K562 (cell line): ENCODE measurements around the gene TCF23. TPM values are rescaled to one million over a fixed set of nuclear protein-coding genes. Genes with fewer than 3 reads are reported as not detected.

ENCODE experiments used
- ATAC-seq: fragments of 200-7000 bp; cut with Tn5 transposase; 3 replicates; pipeline ENCODE4 v1.9.1; 2020; ENCODE audit warnings: moderate library complexity
- BruUV-seq: library from RNA; stranded (reverse); fragments of 400-500 nt; replicated peaks from 2 replicates; lab custom pipeline; 2021; lab: Mats Ljungman, UMichigan
- CTCF ChIA-PET: fragments of 300-600 bp; formaldehyde crosslinking; extraction: SDS; loops from one replicate; lab custom pipeline; 2021; ENCODE audit warnings: low intra/inter-chr PET ratio; lab: Yijun Ruan, JAX
- POLR2A ChIA-PET: fragments of 300-600, 350-650 bp; sonication (Branson Sonifier 250); formaldehyde crosslinking; extraction: SDS; loops from one replicate; lab custom pipeline; 2021; ENCODE audit warnings: antibody characterized with exemption, inconsistent platforms; lab: Yijun Ruan, JAX
- DNase-seq, 4 experiments: peaks; one replicate each; pipeline versions ENCODE4 v3.0.0 to v3.0.0-alpha.2; 2011 to 2018; ENCODE audit warnings: low spot score in 3 of 4, mixed read lengths in 3 of 4; ENCODE audit errors: extremely low read depth in 1 of 4
- FAIRE-seq: peaks from 2 replicates; lab custom pipeline; 2011; peaks lifted over from hg19 to GRCh38; lab: Jason Lieb, UNC
- H2AFZ ChIP-seq: 2 replicates; pipeline ENCODE4 v1.6.0; 2011; ENCODE audit warnings: low read depth, low read length, control low read depth, inconsistent platforms
- H3K27ac ChIP-seq: fragments of 200-600 bp; 3 replicates; pipeline ENCODE4 v1.8.0; 2011; ENCODE audit warnings: low read depth, mild to moderate bottlenecking, control low read depth, inconsistent platforms, low read length, moderate library complexity, mixed read lengths; ENCODE audit errors: extremely low read depth
- H3K27me3 ChIP-seq, 2 experiments: fragments of 300-600 bp in 1 of 2; 2 replicates in 1 of 2; 3 replicates in 1 of 2; pipeline versions ENCODE4 v1.6.0 to v1.8.0; 2011; ENCODE audit warnings: inconsistent platforms in 2 of 2, low read length in 2 of 2, mild to moderate bottlenecking in 1 of 2, mixed read lengths in 1 of 2, moderate library complexity in 1 of 2; ENCODE audit not compliant: control insufficient read depth in 2 of 2, insufficient read depth in 2 of 2
- H3K36me3 ChIP-seq: fragments of 300-600 bp; 3 replicates; pipeline ENCODE4 v1.8.0; 2011; ENCODE audit warnings: mild to moderate bottlenecking, low read length, inconsistent platforms; ENCODE audit not compliant: control insufficient read depth, insufficient read depth
- H3K4me1 ChIP-seq, 2 experiments: fragments of 200-600 bp in 1 of 2; replicated peaks in 1 of 2; 2 replicates in 1 of 2; 3 replicates in 1 of 2; pipeline versions ENCODE4 v1.5.1 to v1.8.0; 2011; ENCODE audit warnings: inconsistent platforms in 2 of 2, low read length in 2 of 2, mild to moderate bottlenecking in 1 of 2, mixed read lengths in 1 of 2, moderate library complexity in 1 of 2; ENCODE audit not compliant: control insufficient read depth in 2 of 2, insufficient read depth in 2 of 2
- H3K4me2 ChIP-seq: 2 replicates; pipeline ENCODE4 v1.6.1; 2011; ENCODE audit warnings: low read length, control low read depth, inconsistent platforms, mixed read lengths; ENCODE audit not compliant: insufficient read depth
- H3K4me3 ChIP-seq: fragments of 200-600 bp; sonication (generic), shearing (Covaris generic); 2 replicates; pipeline ENCODE4 v1.5.1; 2016; ENCODE audit warnings: control low read depth, inconsistent platforms
- H3K79me2 ChIP-seq: fragments of 200-600 bp; 3 replicates; pipeline ENCODE4 v1.8.0; 2011; ENCODE audit warnings: low read length, inconsistent platforms; ENCODE audit not compliant: control insufficient read depth, insufficient read depth
- H3K9ac ChIP-seq, 2 experiments: 2 replicates each; pipeline versions ENCODE4 v1.6.0 to v1.6.1; 2011; ENCODE audit warnings: low read depth in 2 of 2, low read length in 2 of 2, control low read depth in 1 of 2, inconsistent platforms in 1 of 2, mild to moderate bottlenecking in 1 of 2, mixed read lengths in 1 of 2; ENCODE audit not compliant: insufficient read depth in 1 of 2
- H3K9me1 ChIP-seq: one replicate; pipeline ENCODE4 v1.6.0; 2011; ENCODE audit warnings: inconsistent platforms, mild to moderate bottlenecking, low read length, moderate library complexity; ENCODE audit not compliant: control insufficient read depth, insufficient read depth
- H3K9me3 ChIP-seq: replicated peaks from 2 replicates; pipeline ENCODE4 v1.5.1; 2011; ENCODE audit warnings: low read depth, low read length, inconsistent platforms; ENCODE audit not compliant: control insufficient read depth, insufficient read depth
- H4K20me1 ChIP-seq: replicated peaks from 2 replicates; pipeline ENCODE4 v1.6.1; 2011; ENCODE audit warnings: low read length, inconsistent platforms, mixed read lengths; ENCODE audit not compliant: control insufficient read depth, insufficient read depth
- ILF3 ChIP-seq: fragments of 450-650 bp; IDR thresholded peaks from 2 replicates; pipeline ENCODE4 v1.6.1; 2018; ENCODE audit warnings: antibody characterized with exemption, mild to moderate bottlenecking, moderate library complexity, borderline replicate concordance
- KAT8 ChIP-seq: fragments of 450-650 bp; IDR thresholded peaks from 2 replicates; pipeline ENCODE4 v1.6.1; 2016; ENCODE audit warnings: low read depth, mild to moderate bottlenecking
- RAD51 ChIP-seq: fragments of 450-650 bp; IDR thresholded peaks from 2 replicates; pipeline ENCODE4 v1.7.1; 2016; ENCODE audit warnings: low read depth, mild to moderate bottlenecking, borderline replicate concordance
- ZNF263 ChIP-seq: sonication (generic); formaldehyde crosslinking; IDR thresholded peaks from 2 replicates; pipeline ENCODE4 v1.8.0; 2022; ENCODE audit warnings: mild to moderate bottlenecking, missing genetic modification reagents, borderline replicate concordance
- ZNF384 ChIP-seq: IDR thresholded peaks from 2 replicates; pipeline ENCODE4 v1.6.1; 2012; ENCODE audit warnings: low read depth, low read length, improper control_type of control experiment
- WGBS: fragments of 100-300 bp; shearing (Covaris generic); methylation state at CpG from one replicate; pipeline ENCODE4 v1.1.6; 2016; ENCODE audit warnings: low coverage, mixed read lengths; ENCODE audit not compliant: insufficient coverage; ENCODE audit errors: missing lambda C conversion rate; 5-methylcytosine and 5-hydroxymethylcytosine counted together
- in situ Hi-C: fragments of 300-500 bp; cut with MboI; formaldehyde crosslinking; loops from 4 replicates; pipeline ENCODE4 v1.15.0; 2018; ENCODE audit warnings: inconsistent platforms, mixed read lengths
- intact Hi-C: fragments of 100-400 bp; cut with micrococcal nuclease; formaldehyde crosslinking; loops from 2 replicates; pipeline ENCODE4 v1.14.2; 2022
- polyA plus RNA-seq, 8 experiments: library from polyadenylated mRNA; depleted of rRNA in 4 of 8; stranded (reverse) in 5 of 8; unstranded in 3 of 8; fragments of >200 nt; fragmentation: Nextera tagmentation in 2 of 8; fragmentation: Illumina TruSeq in 1 of 8; extraction: Ambion mirVana in 2 of 8; extraction: Trizol in 1 of 8; gene quantifications; 2 replicates each; pipeline versions ENCODE4 v1.2.1 to v1.2.3, GENCODE V29; 2011 to 2014; ENCODE audit warnings: inconsistent platforms in 1 of 8, missing spikeins in 1 of 8
- total RNA-seq, 7 experiments: library from RNA; depleted of rRNA in 6 of 7; stranded (reverse); fragments of >200 nt in 6 of 7; fragmentation: Illumina TruSeq in 2 of 7; extraction: Trizol in 2 of 7; gene quantifications; 2 replicates each; pipeline versions ENCODE4 v1.2.1 to v1.2.3, GENCODE V29; 2011 to 2021; ENCODE audit warnings: low replicate concordance in 1 of 7
- TF ChIP-seq, protein P1 (sequence below): fragments of 450-650 bp; formaldehyde crosslinking; IDR thresholded peaks from 2 replicates; pipeline ENCODE4 v1.4.0; 2020; ENCODE audit warnings: mild to moderate bottlenecking
- TF ChIP-seq, protein P2 (sequence below), 3 experiments: fragments of 200-800 bp in 1 of 3; fragments of 250-450 bp in 1 of 3; fragments of 450-650 bp in 1 of 3; sonication (Bioruptor Pico) in 1 of 3; sonication (Bioruptor generic) in 1 of 3; formaldehyde crosslinking in 1 of 3; IDR thresholded peaks; 2 replicates each; pipeline versions ENCODE4 v1.6.1 to v1.8.0; 2016 to 2022; ENCODE audit warnings: mild to moderate bottlenecking in 2 of 3, missing genetic modification characterization in 2 of 3, missing compliant biosample characterization in 1 of 3, moderate library complexity in 1 of 3

Gene TCF23
- total and polyA plus RNA-seq, 9 of the 15 experiments (the other 6 are each of a cell fraction or from before 2014, with no cell fraction given), result 0.07 TPM; not detected in 8

DNA sequence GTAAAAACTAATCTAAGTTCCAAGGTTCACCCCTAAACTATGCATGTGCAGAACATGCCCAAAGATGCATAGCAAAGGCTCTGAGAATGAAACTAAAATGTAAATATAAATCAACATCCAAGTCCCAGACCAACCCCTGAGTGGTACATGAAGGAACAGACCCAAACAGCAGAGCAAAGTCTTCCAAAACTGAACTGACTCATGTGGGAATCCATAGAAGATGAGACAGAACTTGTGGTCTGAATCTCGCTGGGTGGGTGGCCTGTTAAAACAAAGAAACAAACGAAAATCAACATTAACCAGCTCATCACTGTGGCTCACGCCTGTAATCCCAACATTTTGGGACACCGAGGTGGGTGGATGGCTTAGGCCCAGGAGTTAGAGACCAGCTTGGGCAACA lies 33.5 kb downstream of the TCF23 start:
- Histone ChIP-seq H4K20me1 (no peaks in the 10 kb centered on the region), H3K9me3 (no peaks in the 10 kb centered on the region), H3K9ac (no peak overlapping the region), H3K27me3 (peaks cover 3 to 4% of the 10 kb centered on the region in 2 experiments; a peak in 3 of 5 replicates), H3K4me3 (no peak overlapping the region), H3K36me3 (no peaks in the 10 kb centered on the region), H2AFZ (no peak overlapping the region), H3K4me1 (peaks cover 0 to 10% of the 10 kb centered on the region in 2 experiments; a peak in 3 of 5 replicates), H3K4me2 (no peak overlapping the region), H3K27ac (no peak overlapping the region), H3K79me2 (no peaks in the 10 kb centered on the region), H3K9me1 (no peaks in the 10 kb centered on the region)
- intact Hi-C loops, result loop anchor here (10.0 kb wide), 1 partner anchor 338 kb away; the partner anchor contains the start of gene DPYSL5
- DNase-seq (no peak), ATAC-seq (no peak), FAIRE-seq (no peak)
- no peak for TF ChIP-seq KAT8
- TF ChIP-seq ILF3, result no peak
- TF ChIP-seq RAD51, result no peak
- no peak for TF ChIP-seq ZNF263
- TF ChIP-seq, protein P1, sequence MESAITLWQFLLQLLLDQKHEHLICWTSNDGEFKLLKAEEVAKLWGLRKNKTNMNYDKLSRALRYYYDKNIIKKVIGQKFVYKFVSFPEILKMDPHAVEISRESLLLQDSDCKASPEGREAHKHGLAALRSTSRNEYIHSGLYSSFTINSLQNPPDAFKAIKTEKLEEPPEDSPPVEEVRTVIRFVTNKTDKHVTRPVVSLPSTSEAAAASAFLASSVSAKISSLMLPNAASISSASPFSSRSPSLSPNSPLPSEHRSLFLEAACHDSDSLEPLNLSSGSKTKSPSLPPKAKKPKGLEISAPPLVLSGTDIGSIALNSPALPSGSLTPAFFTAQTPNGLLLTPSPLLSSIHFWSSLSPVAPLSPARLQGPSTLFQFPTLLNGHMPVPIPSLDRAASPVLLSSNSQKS, result no peak
- TF ChIP-seq, protein P2, sequence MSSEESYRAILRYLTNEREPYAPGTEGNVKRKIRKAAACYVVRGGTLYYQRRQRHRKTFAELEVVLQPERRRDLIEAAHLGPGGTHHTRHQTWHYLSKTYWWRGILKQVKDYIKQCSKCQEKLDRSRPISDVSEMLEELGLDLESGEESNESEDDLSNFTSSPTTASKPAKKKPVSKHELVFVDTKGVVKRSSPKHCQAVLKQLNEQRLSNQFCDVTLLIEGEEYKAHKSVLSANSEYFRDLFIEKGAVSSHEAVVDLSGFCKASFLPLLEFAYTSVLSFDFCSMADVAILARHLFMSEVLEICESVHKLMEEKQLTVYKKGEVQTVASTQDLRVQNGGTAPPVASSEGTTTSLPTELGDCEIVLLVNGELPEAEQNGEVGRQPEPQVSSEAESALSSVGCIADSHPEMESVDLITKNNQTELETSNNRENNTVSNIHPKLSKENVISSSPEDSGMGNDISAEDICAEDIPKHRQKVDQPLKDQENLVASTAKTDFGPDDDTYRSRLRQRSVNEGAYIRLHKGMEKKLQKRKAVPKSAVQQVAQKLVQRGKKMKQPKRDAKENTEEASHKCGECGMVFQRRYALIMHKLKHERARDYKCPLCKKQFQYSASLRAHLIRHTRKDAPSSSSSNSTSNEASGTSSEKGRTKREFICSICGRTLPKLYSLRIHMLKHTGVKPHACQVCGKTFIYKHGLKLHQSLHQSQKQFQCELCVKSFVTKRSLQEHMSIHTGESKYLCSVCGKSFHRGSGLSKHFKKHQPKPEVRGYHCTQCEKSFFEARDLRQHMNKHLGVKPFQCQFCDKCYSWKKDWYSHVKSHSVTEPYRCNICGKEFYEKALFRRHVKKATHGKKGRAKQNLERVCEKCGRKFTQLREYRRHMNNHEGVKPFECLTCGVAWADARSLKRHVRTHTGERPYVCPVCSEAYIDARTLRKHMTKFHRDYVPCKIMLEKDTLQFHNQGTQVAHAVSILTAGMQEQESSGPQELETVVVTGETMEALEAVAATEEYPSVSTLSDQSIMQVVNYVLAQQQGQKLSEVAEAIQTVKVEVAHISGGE (CRISPR knock-in tag; IDR thresholded peaks at IDR 0.05), result no peak
- no peak for TF ChIP-seq ZNF384
- ChIA-PET CTCF (no interaction called here), POLR2A (no interaction called here)
- BruUV-seq, result no TSS peak
- in situ Hi-C loops, result no loop called here
- 24% methylated on average over 4 of the region's 4 CpGs for WGBS
